B cell (primary cell): ENCODE results near the gene HIPK4. TPM values are rescaled to one million over a fixed set of nuclear protein-coding genes. Genes with fewer than 3 reads are reported as not detected.

Experiments
- ATAC-seq: fragments of 200-7000 bp; cut with Tn5 transposase; one replicate; pipeline ENCODE4 v1.10.0; 2021; ENCODE audit warnings: low read depth, mild to moderate bottlenecking, moderate number of reproducible peaks, moderate library complexity
- CTCF ChIA-PET: fragments of 350-600 bp; sonication (Branson Sonifier 250); formaldehyde crosslinking; loops from one replicate; lab custom pipeline; 2021; ENCODE audit warnings: antibody characterized with exemption, inconsistent platforms; lab: Charles Lee
- POLR2A ChIA-PET: fragments of 350-600 bp; sonication (Branson Sonifier 250); formaldehyde crosslinking; loops from one replicate; lab custom pipeline; 2021; ENCODE audit warnings: antibody characterized with exemption; lab: Charles Lee
- DNase-seq: peaks from one replicate; pipeline ENCODE4 v3.0.0; 2013
- H2AFZ ChIP-seq: 2 replicates; pipeline ENCODE4 v1.6.1; 2012; ENCODE audit warnings: mild to moderate bottlenecking, low read depth, low read length; ENCODE audit not compliant: insufficient read depth, poor library complexity, severe bottlenecking
- H3K27ac ChIP-seq, 2 donors: 1 replicate in 1 of 2; 2 replicates in 1 of 2; pipeline ENCODE4 v1.5.1; 2012 to 2013; ENCODE audit warnings: low read length in 2 of 2, mild to moderate bottlenecking in 2 of 2, moderate library complexity in 1 of 2
- H3K27me3 ChIP-seq, 4 experiments: fragments of 200-600 bp in 1 of 4; sonication (generic) in 1 of 4; replicated peaks in 1 of 4; 1 replicate in 2 of 4; 2 replicates in 2 of 4; pipeline versions ENCODE4 v1.6.1 to v1.7.0; 2013 to 2016; ENCODE audit warnings: low read length in 3 of 4, mild to moderate bottlenecking in 2 of 4, mixed read lengths in 1 of 4, moderate library complexity in 1 of 4; ENCODE audit not compliant: insufficient read depth in 4 of 4, control insufficient read depth in 3 of 4; ENCODE audit errors: control extremely low read depth in 1 of 4
- H3K36me3 ChIP-seq, 2 experiments: replicated peaks in 1 of 2; 1 replicate in 1 of 2; 2 replicates in 1 of 2; pipeline versions ENCODE4 v1.6.1 to v1.7.1; 2013; ENCODE audit warnings: low read length in 1 of 2; ENCODE audit not compliant: insufficient read depth in 2 of 2, control insufficient read depth in 1 of 2; ENCODE audit errors: control extremely low read depth in 1 of 2, extremely low read depth in 1 of 2
- H3K4me1 ChIP-seq, 2 donors: fragments of 200-600 bp in 1 of 2; sonication (generic) in 1 of 2; 1 replicate in 1 of 2; 2 replicates in 1 of 2; pipeline versions ENCODE4 v1.5.1 to v1.6.1; 2013 to 2017; ENCODE audit warnings: low read length in 2 of 2; ENCODE audit not compliant: control insufficient read depth in 2 of 2, insufficient read depth in 2 of 2
- H3K4me2 ChIP-seq: replicated peaks from 2 replicates; pipeline ENCODE3; 2012; ENCODE audit warnings: mild to moderate bottlenecking, low read depth, low read length; ENCODE audit not compliant: poor library complexity, severe bottlenecking
- H3K4me3 ChIP-seq, 5 experiments: fragments of 200-600 bp in 1 of 5; sonication (generic) in 1 of 5; 1 replicate in 3 of 5; 2 replicates in 2 of 5; pipeline versions ENCODE4 v1.5.1 to v1.7.0; 2011 to 2016; ENCODE audit warnings: low read length in 4 of 5, mild to moderate bottlenecking in 4 of 5, low read depth in 2 of 5, control low read depth in 1 of 5, moderate library complexity in 1 of 5; ENCODE audit not compliant: insufficient read depth in 1 of 5; ENCODE audit errors: control extremely low read depth in 1 of 5, extremely low read depth in 1 of 5
- H3K79me2 ChIP-seq: fragments of 200-600 bp; sonication (generic); one replicate; pipeline ENCODE4 v1.6.0; 2016; ENCODE audit warnings: low read length; ENCODE audit not compliant: control insufficient read depth, insufficient read depth
- H3K9ac ChIP-seq: fragments of 200-600 bp; sonication (generic); 2 replicates; pipeline ENCODE4 v1.6.1; 2017; ENCODE audit warnings: mild to moderate bottlenecking, low read length, moderate library complexity
- H3K9me3 ChIP-seq, 3 donors: one replicate each; pipeline versions ENCODE4 v1.6.1 to v1.7.1; 2013; ENCODE audit warnings: low read length in 2 of 3; ENCODE audit not compliant: control insufficient read depth in 2 of 3, insufficient read depth in 1 of 3; ENCODE audit errors: control extremely low read depth in 1 of 3
- H4K20me1 ChIP-seq: 2 replicates; pipeline ENCODE4 v1.6.0; 2012; ENCODE audit warnings: mild to moderate bottlenecking, low read length; ENCODE audit not compliant: insufficient read depth, control insufficient read depth, poor library complexity, severe bottlenecking
- H3K27ac Mint-ChIP-seq: one replicate; pipeline ENCODE4 v1.8.0; 2021; ENCODE audit warnings: mixed read lengths
- H3K27me3 Mint-ChIP-seq: one replicate; pipeline ENCODE4 v1.8.0; 2021; ENCODE audit warnings: mixed read lengths
- H3K4me1 Mint-ChIP-seq: one replicate; pipeline ENCODE4 v1.8.0; 2021; ENCODE audit warnings: mixed read lengths
- H3K4me3 Mint-ChIP-seq: one replicate; pipeline ENCODE4 v1.8.0; 2021; ENCODE audit warnings: mixed read lengths
- H3K9me3 Mint-ChIP-seq: one replicate; pipeline ENCODE4 v1.8.0; 2022; ENCODE audit warnings: mixed read lengths; ENCODE audit not compliant: insufficient read depth
- CTCF ChIP-seq: fragments of 200-600 bp; IDR thresholded peaks from one replicate; pipeline ENCODE4 v1.8.0; 2022; ENCODE audit warnings: antibody characterized with exemption, mild to moderate bottlenecking
- EZH2 ChIP-seq: IDR thresholded peaks from 2 replicates; pipeline ENCODE4 v1.6.1; 2012; ENCODE audit warnings: borderline replicate concordance, low read depth, mild to moderate bottlenecking, moderate library complexity, low read length; ENCODE audit not compliant: insufficient read depth, poor library complexity, severe bottlenecking
- WGBS: methylation state at CpG from one replicate; pipeline ENCODE4 v1.1.5; 2013; ENCODE audit warnings: missing lambda C conversion rate; ENCODE audit not compliant: insufficient coverage; 5-methylcytosine and 5-hydroxymethylcytosine counted together
- intact Hi-C: fragments of 100-400 bp; cut with micrococcal nuclease; formaldehyde crosslinking; loops from one replicate; pipeline ENCODE4 v1.10.0; 2022
- polyA plus RNA-seq: library from polyadenylated mRNA; depleted of rRNA; stranded (reverse); fragments of >200 nt; gene quantifications from 2 replicates; pipeline ENCODE4 v1.2.3, GENCODE V29; 2012
- total RNA-seq, 2 donors: library from RNA; stranded (reverse); fragments of 120-200 nt in 1 of 2; gene quantifications; 1 replicate in 1 of 2; 2 replicates in 1 of 2; pipeline versions ENCODE4 v1.2.3 to v1.2.4, GENCODE V29; 2013 to 2022

Gene HIPK4
- total and polyA plus RNA-seq, 2 donors (not counting 1 experiment from before 2014, with no cell fraction given), result 0.04 to 0.20 TPM

GRCh38 chr19:40392894-40393517, 3.0 kb upstream of the HIPK4 start:
- ATAC-seq (no peak), DNase-seq (no peak)
- no peaks in the 10 kb centered on the region for H3K9me3 ChIP-seq
- no peak overlapping the region for H3K4me3 Mint-ChIP-seq
- no peaks in the 10 kb centered on the region for H3K79me2 ChIP-seq
- ChIA-PET CTCF (no interaction called here), POLR2A (interaction anchor here (0.6 kb wide), 1 partner anchor 13 kb away, joined by 7 read pairs; no protein-coding TSS in a partner anchor)
- no peak overlapping the region for H2AFZ ChIP-seq
- H4K20me1 ChIP-seq, result no peaks in the 10 kb centered on the region
- 55% methylated on average over 3 of the region's 9 CpGs for WGBS
- no peaks in the 10 kb centered on the region for H3K4me1 ChIP-seq
- intact Hi-C loops, result no loop called here
- no peak overlapping the region for H3K4me2 ChIP-seq
- TF ChIP-seq EZH2, result no peak
- no peak for TF ChIP-seq CTCF
- H3K9me3 Mint-ChIP-seq, result no peaks in the 10 kb centered on the region
- H3K9ac ChIP-seq, result no peak overlapping the region
- no peak overlapping the region for H3K27ac Mint-ChIP-seq
- no peak overlapping the region for H3K27ac ChIP-seq
- no peaks in the 10 kb centered on the region for H3K36me3 ChIP-seq
- no peak overlapping the region for H3K4me3 ChIP-seq
- H3K4me1 Mint-ChIP-seq, result no peaks in the 10 kb centered on the region
- H3K27me3 ChIP-seq, result peaks cover 0 to 2% (median 0%) of the 10 kb centered on the region in 4 experiments
- H3K27me3 Mint-ChIP-seq, result no peaks in the 10 kb centered on the region

- Histone ChIP-seq H3K4me3 (no peak overlapping the region), H3K36me3 (no peaks in the 10 kb centered on the region), H2AFZ (no peak overlapping the region), H3K27me3 (no peaks in the 10 kb centered on the region), H3K9me3 (no peaks in the 10 kb centered on the region), H3K4me1 (no peaks in the 10 kb centered on the region), H3K9ac (no peak overlapping the region), H3K79me2 (no peaks in the 10 kb centered on the region), H4K20me1 (no peaks in the 10 kb centered on the region), H3K4me2 (no peak overlapping the region), H3K27ac (no peak overlapping the region)
- H3K4me3 Mint-ChIP-seq, result no peak overlapping the region
- no peak overlapping the region for H3K27ac Mint-ChIP-seq
- ChIA-PET POLR2A (no interaction called here), CTCF (interaction anchor here (0.8 kb wide), 1 partner anchor 547 kb away, joined by 4 read pairs; no protein-coding TSS in a partner anchor)
- intact Hi-C loops, result no loop called here
- WGBS, result 82% methylated on average over 7 of the region's 8 CpGs
- no peaks in the 10 kb centered on the region for H3K9me3 Mint-ChIP-seq
- no peak for TF ChIP-seq EZH2
- TF ChIP-seq CTCF, result no peak
- ATAC-seq, result no peak
- H3K27me3 Mint-ChIP-seq, result no peaks in the 10 kb centered on the region
- no peaks in the 10 kb centered on the region for H3K4me1 Mint-ChIP-seq
- DNase-seq, result no peak
Measured at GRCh38 chr19:40392123-40392522, 2.1 kb upstream of the HIPK4 start.
